ENCODE data around the gene PLEKHG2.

PLEKHG2 gene

GRCh38 chr19:39406656-39407409 is 5.6 kb upstream of the PLEKHG2 start, which contains the start of gene ZFP36:
TSS of gene ZFP36 (plus strand) at chr19:39406847. CDS start at chr19:39406905, 58 bp downstream.
- peak; percentile 59 for DNase-seq (ENCODE audit: low spot score)

GRCh38 chr19:39407410-39407659 is 5.1 kb upstream of the PLEKHG2 start:
- DNase-seq (ENCODE audit: low spot score) = no peak

DNA sequence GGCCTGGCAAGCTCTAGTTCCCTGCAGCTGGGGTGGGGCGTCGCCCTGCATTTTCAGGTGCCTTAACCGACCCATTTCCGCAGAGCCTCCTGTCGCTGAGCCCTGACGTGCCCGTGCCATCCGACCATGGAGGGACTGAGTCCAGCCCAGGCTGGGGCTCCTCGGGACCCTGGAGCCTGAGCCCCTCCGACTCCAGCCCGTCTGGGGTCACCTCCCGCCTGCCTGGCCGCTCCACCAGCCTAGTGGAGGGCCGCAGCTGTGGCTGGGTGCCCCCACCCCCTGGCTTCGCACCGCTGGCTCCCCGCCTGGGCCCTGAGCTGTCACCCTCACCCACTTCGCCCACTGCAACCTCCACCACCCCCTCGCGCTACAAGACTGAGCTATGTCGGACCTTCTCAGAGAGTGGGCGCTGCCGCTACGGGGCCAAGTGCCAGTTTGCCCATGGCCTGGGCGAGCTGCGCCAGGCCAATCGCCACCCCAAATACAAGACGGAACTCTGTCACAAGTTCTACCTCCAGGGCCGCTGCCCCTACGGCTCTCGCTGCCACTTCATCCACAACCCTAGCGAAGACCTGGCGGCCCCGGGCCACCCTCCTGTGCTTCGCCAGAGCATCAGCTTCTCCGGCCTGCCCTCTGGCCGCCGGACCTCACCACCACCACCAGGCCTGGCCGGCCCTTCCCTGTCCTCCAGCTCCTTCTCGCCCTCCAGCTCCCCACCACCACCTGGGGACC is 4.6 kb upstream of the PLEKHG2 start:
- DNase-seq (ENCODE audit: low spot score) = no peak

GRCh38 chr19:39408392-39409207 is 3.9 kb upstream of the PLEKHG2 start:
- no peak for DNase-seq (ENCODE audit: low spot score)

DNA sequence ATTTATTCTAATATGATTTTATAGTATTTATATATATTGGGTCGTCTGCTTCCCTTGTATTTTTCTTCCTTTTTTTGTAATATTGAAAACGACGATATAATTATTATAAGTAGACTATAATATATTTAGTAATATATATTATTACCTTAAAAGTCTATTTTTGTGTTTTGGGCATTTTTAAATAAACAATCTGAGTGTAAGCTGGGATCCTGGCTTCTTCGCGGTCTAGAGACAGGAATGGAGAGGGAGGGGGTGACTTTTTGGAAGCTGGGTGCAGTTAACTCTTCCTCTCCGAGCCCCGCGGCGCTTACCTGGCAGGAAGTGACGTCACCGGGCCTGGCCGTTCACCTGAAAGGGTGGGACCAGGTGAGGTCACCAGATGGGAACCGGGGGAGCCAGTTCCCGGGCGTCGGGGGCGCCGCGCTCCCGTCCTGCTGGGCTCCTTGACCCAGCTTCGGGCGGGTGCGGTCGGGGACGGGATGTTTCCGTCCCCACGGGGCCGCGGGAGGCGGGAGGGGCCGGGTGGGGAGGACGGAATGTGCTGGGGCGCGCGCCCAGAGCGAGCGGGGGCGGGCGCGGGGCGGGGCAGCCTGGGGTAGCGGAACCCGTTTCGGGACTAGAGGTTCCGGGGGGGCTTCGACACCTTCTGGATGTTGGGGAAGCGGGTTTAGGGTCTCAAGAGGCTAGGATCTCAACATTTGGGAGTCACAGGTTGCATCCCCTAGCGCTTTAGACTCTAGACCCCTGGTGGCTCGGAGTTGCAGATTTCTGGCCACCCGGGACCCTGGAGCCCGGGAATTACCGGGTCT is 3.1 kb upstream of the PLEKHG2 start:
- peak; percentile 50 for DNase-seq (ENCODE audit: low spot score)

- no peak for DNase-seq (ENCODE audit: low spot score)
Measured at GRCh38 chr19:39410017-39410830, 2.2 kb upstream of the PLEKHG2 start.

GRCh38 chr19:39410831-39411080 is 1.7 kb upstream of the PLEKHG2 start:
- DNase-seq (ENCODE audit: low spot score) = no peak

DNA sequence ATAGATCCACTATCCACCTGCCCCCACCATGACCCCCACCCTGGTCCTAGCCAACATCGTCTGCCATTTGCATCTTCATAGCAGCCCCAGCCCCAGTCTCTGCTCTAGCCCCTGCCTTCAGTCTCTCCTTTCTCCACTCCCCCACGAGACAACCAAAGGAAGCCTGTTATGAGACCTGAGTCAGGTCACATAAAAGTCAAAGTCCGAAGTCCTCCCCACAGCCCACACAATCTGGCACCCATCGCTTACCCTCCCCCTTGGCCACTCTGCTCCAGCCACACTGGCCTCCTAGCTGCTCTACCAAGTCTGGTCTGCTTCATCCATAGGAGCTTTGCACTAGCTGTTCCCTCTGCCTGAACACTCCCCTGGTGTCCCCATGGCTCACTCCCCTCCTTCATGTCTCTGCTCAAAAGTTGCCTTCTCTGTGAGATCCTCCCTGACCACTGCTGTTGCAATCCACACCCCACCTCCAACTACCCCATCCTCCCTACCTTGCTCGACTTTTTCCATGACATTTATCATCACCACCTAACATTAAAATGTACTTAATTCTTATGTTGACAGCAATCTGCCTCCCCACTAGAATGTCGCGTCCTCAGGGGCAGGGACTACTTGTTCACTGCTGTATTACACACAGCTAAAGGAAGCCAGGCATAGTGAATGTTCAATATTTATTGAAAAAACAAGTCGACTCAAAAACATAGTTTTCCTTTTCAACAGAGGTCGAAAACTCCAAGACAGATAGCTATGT is 1.2 kb upstream of the PLEKHG2 start:
- DNase-seq (ENCODE audit: low spot score) = no peak

- peak; percentile 94 for DNase-seq (ENCODE audit: low spot score)
Measured at GRCh38 chr19:39411832-39412099, 703 bp upstream of the PLEKHG2 start.

DNA sequence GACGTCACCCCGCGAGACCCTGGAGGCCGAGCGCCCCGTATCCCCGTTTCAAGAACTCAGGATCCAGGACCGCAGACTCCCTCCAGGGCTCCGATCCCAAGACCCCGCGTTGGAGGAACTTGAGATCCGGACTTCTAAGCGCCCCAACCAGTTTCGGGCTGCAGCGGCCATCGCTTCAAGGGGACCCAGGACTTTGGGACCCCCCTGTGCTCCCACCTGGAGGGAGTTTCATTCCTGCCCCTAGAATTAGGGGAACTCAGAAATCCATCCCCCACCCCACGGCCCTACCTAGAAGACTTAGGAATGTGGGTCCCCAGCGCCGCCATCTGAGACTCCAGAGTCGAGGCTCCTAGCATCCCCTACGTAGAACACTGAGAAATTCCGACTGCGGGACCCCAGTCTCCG is 400 bp downstream of the PLEKHG2 start:
- DNase-seq (ENCODE audit: low spot score) = no peak

DNA sequence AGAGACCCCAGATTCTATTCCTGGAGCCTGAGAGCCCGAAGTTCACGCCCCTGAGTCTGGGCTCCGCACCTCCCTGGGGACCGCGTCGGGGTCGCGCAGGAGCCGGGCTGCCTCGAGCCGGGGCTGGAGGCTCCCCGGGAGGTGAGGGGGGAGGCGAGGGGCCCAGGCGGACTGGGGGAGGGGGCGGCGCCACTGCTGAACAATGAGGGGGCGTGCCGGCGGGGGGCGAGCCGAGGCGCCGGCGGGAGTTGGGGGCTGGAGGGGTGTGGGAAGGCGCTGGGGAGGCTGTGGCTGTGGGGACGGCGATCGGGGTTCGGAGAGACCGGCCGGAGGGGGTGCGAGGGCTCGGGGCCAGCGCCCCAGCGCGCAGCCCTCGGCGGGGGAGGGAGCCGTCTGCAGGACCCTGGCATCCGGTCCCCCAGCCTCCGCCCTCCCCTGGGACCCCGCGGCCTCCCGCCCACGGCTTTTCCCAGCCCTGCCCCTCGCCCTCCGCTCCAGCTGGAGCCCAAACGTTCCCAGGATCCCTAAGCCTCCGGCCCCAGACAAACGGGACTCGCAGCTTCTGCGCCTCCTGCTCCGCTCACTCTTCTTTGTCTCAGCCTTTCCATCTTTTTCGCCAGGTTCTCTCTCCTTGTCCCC is 922 bp downstream of the PLEKHG2 start:
- DNase-seq (ENCODE audit: low spot score) = no peak

DNA sequence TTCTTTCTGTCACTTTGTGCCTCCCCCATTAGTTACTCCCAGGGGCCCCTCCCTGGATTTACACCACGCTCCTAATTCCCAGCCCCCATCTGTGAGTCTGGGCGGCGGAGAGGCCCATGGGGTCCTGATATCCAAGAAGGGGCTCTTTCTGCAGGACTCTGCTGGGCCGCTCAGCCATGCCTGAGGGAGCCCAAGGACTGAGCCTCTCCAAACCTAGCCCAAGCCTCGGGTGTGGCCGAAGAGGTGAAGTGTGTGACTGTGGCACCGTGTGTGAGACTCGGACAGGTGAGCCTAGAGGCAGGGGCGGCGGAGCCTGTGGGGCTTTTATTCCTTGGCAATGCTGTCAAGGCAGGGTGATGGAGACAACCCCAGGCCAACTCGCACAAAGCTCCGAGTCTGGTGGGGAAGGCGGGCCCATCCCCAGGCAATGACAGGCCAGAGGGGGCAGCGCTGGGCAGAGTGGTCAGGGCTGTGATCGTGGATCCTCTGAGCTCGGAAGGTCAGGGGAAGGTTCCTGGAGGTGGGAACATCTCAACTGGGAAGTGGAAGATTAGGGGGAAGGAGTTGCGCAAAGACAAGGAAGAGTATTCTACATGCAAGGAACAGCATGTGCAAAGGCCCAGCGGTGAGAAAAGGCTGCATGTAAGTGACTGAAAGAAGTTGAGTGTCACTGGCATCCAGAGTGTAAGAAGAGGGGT is 1.6 kb downstream of the PLEKHG2 start:
- no peak for DNase-seq (ENCODE audit: low spot score)

DNA sequence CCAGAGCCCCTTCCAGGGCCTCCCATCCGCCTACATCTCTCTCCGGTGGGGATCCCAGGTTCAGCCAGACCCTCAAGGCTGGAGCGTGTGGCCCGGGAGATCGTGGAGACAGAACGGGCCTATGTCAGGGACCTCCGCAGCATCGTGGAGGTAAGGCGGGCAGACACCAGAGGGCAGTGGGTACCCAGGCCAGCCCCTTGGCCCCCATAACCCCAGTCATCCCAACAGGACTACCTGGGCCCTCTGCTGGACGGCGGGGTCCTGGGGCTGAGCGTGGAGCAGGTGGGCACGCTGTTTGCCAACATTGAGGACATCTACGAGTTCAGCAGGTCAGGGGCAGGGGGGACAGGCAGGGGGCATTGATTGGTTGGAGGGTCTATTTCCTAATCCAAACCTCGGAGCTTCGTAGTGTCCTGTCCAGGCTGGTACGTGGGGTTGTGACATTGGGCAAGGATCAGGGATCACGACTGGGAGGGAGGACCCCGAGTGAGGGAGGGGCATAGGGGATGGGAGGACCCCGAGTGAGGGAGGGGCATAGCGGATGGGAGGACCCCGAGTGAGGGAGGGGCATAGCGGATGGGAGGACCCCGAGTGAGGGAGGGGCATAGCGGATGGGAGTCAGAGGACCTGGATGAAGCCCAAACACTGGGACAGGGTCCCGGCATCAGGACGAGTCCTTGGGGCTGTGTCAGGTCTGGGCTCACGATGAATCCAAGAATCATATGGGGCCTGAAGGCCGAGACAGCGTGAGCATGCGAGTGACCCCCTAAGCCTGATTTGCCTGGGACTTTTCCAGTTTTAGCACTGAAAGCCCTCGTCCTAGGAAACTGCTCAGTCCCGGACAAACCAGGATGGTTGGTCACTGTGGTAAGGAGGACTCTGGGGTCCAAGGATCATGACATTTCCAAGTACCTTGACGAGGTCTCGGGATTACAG is 2.9 kb downstream of the PLEKHG2 start:
- no peak for DNase-seq (ENCODE audit: low spot score)

DNA sequence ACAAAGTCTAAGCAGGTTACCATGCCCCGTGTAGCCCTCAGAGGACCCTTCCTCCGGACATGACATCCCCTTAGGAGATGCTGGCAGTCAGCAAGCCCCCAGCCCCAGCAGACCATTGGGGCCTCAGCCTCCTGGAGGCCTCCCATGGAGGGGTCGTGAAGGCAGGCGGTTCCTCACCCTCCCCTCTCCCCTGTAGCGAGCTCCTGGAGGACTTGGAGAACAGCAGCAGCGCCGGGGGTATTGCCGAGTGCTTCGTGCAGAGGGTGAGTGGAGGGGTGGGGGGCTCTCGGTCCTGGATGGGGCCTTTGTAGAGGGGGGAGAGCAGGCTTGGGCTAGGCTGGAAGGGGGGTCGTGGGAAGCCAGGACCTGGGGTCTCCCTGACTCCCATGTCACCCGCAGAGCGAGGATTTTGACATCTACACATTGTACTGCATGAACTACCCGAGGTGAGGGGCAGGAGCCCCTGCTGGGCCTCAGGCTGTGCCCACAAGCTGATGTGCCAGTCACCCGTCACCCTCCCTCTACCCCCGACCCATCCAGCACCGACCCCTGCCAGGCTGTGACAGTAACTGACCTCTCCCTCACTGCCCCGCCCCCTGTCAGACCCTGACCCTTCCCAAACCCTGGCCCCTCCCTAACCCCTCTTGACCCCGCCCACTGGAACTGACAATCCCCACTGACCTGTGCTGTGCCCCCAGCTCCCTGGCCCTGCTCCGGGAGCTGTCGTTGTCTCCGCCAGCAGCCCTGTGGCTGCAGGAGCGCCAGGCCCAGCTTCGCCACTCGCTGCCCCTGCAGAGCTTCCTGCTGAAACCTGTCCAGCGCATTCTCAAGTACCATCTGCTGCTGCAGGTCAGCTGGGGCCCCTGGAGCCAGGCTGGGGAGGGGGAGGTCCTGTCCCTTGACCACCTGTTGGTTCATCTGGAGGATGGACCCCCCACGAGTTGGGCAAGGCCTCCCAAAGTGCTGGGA is 4.0 kb downstream of the PLEKHG2 start:
- no peak for DNase-seq (ENCODE audit: low spot score)

DNA sequence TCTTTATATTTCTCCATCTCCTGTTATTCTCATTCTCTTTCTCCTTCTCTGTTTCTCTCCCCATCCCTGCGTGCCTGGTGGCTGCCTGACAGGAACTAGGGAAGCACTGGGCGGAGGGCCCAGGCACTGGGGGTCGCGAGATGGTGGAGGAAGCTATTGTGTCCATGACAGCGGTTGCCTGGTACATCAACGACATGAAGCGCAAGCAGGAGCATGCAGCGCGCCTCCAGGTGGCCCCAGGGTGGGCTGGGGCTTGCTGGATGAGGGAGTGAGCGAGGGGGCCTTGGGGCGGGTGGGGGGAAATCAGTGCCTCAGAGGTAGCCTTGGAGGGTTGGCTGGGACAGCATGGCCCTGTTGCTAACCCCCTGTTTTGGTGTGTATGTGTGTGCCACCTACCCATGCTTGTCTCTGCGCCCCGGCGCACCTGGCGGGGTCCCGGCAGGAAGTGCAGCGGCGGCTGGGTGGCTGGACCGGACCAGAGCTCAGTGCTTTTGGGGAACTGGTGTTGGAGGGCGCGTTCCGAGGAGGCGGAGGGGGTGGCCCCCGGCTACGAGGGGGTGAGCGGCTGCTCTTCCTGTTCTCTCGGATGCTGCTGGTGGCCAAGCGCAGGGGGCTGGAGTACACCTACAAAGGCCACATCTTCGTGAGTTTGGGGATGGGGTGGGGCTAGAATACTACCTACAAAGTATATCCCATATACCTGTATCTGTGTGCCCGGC is 5.2 kb downstream of the PLEKHG2 start:
- no peak for DNase-seq (ENCODE audit: low spot score)

DNA sequence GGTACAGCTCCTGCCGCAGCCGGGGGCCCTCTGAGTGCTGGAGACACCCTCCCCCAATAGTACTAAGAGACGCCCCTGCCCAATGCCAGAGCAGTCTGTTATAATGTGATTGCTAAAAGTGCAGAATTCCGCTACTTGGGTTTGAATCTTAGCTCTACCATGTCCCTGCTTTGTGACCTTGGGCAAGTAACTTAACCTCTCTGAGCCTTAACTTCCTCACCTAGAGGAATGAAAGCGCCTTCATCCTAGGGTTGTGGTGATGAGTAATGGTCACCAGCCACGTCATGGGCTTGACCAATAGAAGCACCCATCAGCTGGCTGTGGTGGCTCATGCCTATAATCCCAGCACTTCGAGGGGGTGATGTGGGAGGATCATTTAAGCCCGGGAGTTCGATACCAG is 6.5 kb downstream of the PLEKHG2 start:
- DNase-seq (ENCODE audit: low spot score) = no peak

GRCh38 chr19:39420769-39421168 is 8.3 kb downstream of the PLEKHG2 start:
- no peak for DNase-seq (ENCODE audit: low spot score)
